Lower leg skin (tissue), 3 donors: ENCODE results near the gene INTS7.

Experiments used
- POLR2A ChIP-seq, 2 donors: fragments of 450-650 bp; IDR thresholded peaks; one replicate each; pipeline ENCODE4 v1.6.1; 2016 to 2017; ENCODE audit warnings: antibody characterized with exemption in 2 of 2, mild to moderate bottlenecking in 1 of 2, moderate library complexity in 1 of 2
- TF ChIP-seq, protein P1 (sequence below), 3 donors: fragments of 450-650 bp; IDR thresholded peaks; one replicate each; pipeline ENCODE4 v1.5.1; 2016; ENCODE audit warnings: antibody characterized with exemption in 3 of 3, mild to moderate bottlenecking in 3 of 3, moderate library complexity in 2 of 3

DNA sequence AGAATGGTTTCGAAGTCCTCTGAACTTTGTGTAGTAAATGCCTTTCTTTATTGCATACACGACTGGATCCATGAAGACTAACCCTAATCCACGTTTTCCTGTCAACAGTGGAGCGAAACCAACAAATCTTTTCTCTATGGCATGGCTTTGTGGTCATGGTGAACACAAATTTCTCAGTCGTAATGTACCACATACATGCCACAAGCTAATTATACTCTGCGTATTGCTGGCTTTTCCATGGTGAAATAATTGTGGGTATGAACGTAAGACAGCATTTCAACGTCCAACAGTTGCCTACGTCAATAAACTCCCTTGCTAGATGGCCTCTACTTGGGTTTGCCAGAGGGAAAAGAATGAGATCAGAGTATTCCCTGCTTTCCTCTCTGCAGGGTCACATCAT, 27.5 kb downstream of the INTS7 start:
- TF ChIP-seq, protein P1, sequence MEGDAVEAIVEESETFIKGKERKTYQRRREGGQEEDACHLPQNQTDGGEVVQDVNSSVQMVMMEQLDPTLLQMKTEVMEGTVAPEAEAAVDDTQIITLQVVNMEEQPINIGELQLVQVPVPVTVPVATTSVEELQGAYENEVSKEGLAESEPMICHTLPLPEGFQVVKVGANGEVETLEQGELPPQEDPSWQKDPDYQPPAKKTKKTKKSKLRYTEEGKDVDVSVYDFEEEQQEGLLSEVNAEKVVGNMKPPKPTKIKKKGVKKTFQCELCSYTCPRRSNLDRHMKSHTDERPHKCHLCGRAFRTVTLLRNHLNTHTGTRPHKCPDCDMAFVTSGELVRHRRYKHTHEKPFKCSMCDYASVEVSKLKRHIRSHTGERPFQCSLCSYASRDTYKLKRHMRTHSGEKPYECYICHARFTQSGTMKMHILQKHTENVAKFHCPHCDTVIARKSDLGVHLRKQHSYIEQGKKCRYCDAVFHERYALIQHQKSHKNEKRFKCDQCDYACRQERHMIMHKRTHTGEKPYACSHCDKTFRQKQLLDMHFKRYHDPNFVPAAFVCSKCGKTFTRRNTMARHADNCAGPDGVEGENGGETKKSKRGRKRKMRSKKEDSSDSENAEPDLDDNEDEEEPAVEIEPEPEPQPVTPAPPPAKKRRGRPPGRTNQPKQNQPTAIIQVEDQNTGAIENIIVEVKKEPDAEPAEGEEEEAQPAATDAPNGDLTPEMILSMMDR (IDR thresholded peaks at IDR 0.05), result no peak
- TF ChIP-seq POLR2A (IDR thresholded peaks at IDR 0.05), result no peak
